ENCODE results near the gene BASP1. TPM values are rescaled to one million over a fixed set of nuclear protein-coding genes. Genes with fewer than 3 reads are reported as not detected.

The BASP1 gene
- total and polyA plus RNA-seq, 2 donors (not counting 1 experiment from before 2014, with no cell fraction given), result 53.0 to 66.4 TPM

GRCh38 chr5:17325770-17326599, 108.6 kb downstream of the BASP1 start:
- Mint-ChIP-seq H3K27me3 (no peaks in the 10 kb centered on the region), H3K4me1 (no peaks in the 10 kb centered on the region), H3K9me3 (ENCODE audit: insufficient read depth) (peaks cover 3% of the 10 kb centered on the region), H3K27ac (no peak overlapping the region), H3K4me3 (no peak overlapping the region)
- no peaks in the 10 kb centered on the region for H3K4me1 ChIP-seq (ENCODE audit: control insufficient read depth in 2 of 2, insufficient read depth in 2 of 2, low read length in 2 of 2)
- DNase-seq, result no peak
- ChIA-PET CTCF (no interaction called here), POLR2A (interaction anchor here (0.7 kb wide), 1 partner anchor 49 kb away, joined by 3 read pairs; no protein-coding TSS in a partner anchor)
- no peak overlapping the region for H3K9ac ChIP-seq (ENCODE audit: low read length)
- no peaks in the 10 kb centered on the region for H3K9me3 ChIP-seq (ENCODE audit: control extremely low read depth in 1 of 3, control insufficient read depth in 2 of 3, insufficient read depth in 1 of 3, low read length in 2 of 3)
- no peak overlapping the region for H3K4me2 ChIP-seq (replicated peaks; ENCODE audit: low read depth, low read length, poor library complexity, severe bottlenecking)
- no peak overlapping the region for H2AFZ ChIP-seq (ENCODE audit: insufficient read depth, low read depth, low read length, poor library complexity, severe bottlenecking)
- TF ChIP-seq EZH2 (IDR thresholded peaks at IDR 0.05; ENCODE audit: borderline replicate concordance, insufficient read depth, low read depth, low read length, poor library complexity, severe bottlenecking), result no peak
- TF ChIP-seq CTCF (IDR thresholded peaks at IDR 0.05), result no peak
- intact Hi-C loops (cut with micrococcal nuclease), result no loop called here
- no peaks in the 10 kb centered on the region for H4K20me1 ChIP-seq (ENCODE audit: control insufficient read depth, insufficient read depth, low read length, poor library complexity, severe bottlenecking)
- ATAC-seq (ENCODE audit: low read depth), result no peak
- no peak overlapping the region for H3K27ac ChIP-seq (ENCODE audit: low read length in 2 of 2)
- 100% methylated on average over 1 of the region's 3 CpGs for WGBS (ENCODE audit: insufficient coverage)
- no peaks in the 10 kb centered on the region for H3K27me3 ChIP-seq (replicated peaks in 1 of 4; ENCODE audit: control extremely low read depth in 1 of 4, control insufficient read depth in 3 of 4, insufficient read depth in 4 of 4, low read length in 3 of 4)
- no peaks in the 10 kb centered on the region for H3K36me3 ChIP-seq (replicated peaks in 1 of 2; ENCODE audit: control extremely low read depth in 1 of 2, control insufficient read depth in 1 of 2, extremely low read depth in 1 of 2, insufficient read depth in 2 of 2, low read length in 1 of 2)
- no peak overlapping the region for H3K4me3 ChIP-seq (ENCODE audit: control extremely low read depth in 1 of 5, extremely low read depth in 1 of 5, insufficient read depth in 1 of 5, low read depth in 2 of 5, low read length in 4 of 5)
- no peaks in the 10 kb centered on the region for H3K79me2 ChIP-seq (ENCODE audit: control insufficient read depth, insufficient read depth, low read length)

Small RNA genes within 50 kb of the gene (small RNA-seq; reads per million reads assigned to genes)
- not detected for gene RNU6-1003P (ENCODE audit: insufficient read length, low read depth, low replicate concordance)

Data from B cell (primary cell).